ENCODE results near the gene TMEM132A. TPM values are rescaled to one million over a fixed set of nuclear protein-coding genes. Genes with fewer than 3 reads are reported as not detected.
A peak's percentile ranks its signal among the peaks of the same experiment; 100 is the strongest.
"Not testable (repeated sequence)": the region's sequence is repeated elsewhere in the genome, so short reads cannot be mapped to it uniquely, and the experiment has no call there.

TMEM132A gene
- total RNA-seq, 1 experiment from 2014 or later = 37.5 TPM

DNA sequence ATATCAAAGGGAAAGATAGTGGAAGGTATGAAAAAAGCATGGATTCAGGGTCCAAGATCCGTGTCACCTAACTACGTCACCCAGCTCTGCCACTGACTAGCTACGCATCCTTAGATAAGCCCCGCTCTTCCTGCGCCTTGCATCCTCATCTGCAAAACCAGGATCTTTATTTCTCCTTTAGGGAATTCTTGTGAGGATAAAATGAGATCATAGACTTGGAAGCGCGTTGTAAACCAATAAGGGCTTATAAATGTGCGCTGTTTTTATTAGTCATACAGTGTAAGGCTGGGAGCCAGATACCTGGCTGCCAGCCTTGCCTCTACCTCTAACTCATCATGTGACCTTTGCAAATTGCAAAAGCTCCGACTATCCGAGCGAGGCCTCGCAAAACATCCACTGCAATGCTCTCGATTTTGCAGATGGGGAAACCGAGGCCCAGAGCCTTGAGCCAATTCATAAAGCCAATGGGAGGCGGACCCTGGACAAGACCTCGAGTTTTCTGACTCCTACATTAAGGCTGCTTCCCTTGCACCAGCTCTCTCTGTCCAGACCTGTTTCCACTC, 18.6 kb upstream of the TMEM132A start:
- DNase-seq (ENCODE audit: low spot score) = peak; percentile 59

DNA sequence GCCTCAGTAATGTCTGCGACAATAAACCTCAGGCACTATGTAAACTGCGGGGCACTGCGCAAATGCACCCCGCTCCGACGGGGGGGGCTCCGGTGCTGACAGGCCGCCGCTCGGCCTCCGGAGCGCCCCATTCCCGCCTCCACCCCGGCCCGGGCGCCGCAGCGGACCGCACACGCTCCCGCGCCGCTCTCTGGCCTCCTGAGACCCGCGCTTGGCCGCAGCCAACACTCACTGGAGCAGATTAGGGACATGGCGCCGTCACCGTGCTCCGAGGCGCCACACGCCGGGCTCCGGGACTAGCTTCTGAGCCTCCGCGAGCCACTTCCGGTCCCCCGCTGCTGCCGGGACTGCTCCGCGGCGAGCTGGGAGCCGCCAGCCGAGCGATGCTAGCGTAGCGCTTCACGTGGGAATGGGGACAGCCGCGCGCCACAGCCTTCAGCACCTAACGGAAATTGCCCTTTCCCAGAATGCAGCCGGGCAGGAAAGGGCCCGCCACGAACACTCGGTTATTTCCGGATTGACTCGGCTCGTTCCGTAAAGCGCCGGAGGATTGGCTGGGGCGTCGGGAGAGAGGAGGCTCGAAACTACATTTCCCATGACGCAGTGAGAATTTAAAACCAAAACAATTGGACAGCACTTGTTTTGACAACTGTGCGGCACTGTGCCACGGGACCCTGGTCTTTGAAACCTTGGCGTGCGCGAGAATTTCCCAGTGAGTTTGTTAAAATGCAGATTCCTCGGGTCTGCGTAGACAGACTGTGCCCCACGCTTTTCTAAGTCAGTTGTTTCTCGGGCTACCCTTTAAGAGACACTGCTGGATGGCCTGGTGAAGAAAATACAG, 17.9 kb upstream of the TMEM132A start, which contains the start of gene PRPF19:
PRPF19 (minus strand) TSS at position 454 of the 841 bp plus-strand sequence; CDS start at position 251, 203 bp downstream.
- peak; percentile 99 for DNase-seq (ENCODE audit: low spot score)

DNA sequence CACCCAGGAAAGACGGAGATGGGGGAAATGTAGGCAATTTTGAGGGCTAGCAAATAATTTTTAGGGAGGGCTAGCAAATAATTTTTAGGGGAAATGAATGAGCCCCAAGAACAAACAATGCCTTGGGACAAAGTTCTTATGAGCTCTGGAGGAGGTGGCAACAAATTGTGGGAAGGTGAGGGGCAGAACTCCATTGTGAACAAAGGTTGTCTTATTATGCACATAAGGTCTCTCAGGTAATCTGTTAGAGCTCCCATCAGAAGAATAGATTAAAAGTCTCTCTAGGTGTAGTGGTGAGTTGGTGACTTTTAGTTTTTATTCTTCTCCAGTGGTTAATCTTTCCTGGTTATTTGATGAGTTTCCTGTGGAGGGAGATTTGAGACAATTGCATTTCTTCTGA, 15.5 kb upstream of the TMEM132A start:
- no peak for DNase-seq (ENCODE audit: low spot score)

DNA sequence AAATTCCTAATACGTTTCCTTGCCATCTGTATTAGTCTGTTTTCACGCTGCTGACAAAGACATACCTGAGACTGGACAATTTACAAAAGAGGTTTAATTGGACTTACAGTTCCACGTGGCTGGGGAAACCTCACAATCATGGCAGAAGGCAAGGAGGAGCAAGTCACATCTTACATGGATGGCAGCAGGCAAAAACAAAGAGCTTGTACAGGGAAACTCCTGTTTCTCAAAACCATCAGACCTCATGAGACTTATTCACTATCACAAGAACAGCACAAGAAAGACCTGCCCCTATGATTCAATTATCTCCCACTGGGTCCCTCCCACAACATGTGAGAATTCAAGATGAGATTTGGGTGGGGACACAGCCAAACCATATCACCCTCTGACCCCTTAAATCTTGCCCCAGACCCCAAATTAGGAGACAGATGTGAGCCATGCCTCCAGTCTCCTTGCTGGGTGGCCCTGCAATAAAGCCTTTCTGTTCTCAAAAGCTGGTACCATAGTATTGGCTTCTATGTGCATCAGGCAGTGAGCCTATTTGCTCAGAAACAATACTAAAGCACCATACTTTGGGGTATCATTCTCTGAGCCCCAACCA, 14.5 kb upstream of the TMEM132A start:
- DNase-seq (ENCODE audit: low spot score) = not testable (repeated sequence)

DNA sequence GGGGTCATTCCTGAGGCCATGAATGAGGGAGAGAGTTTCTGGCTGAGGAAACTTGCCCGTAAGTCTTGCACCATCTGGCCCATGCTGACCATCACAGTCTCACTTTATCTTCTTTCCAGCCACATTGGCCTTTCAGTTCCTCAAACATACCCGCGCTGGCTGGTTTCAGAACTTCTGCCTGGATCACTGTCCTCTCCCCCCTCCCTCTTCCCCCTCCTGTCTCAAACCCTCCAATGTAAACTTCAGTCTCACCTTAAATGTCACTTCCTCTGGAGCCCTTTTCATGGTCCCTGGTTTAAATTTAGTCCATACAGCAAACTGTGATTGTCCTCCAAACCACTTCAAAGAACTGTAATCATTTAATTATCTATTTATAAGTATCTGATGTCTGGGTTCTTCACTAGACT, 14.0 kb upstream of the TMEM132A start:
- no peak for DNase-seq (ENCODE audit: low spot score)

DNA sequence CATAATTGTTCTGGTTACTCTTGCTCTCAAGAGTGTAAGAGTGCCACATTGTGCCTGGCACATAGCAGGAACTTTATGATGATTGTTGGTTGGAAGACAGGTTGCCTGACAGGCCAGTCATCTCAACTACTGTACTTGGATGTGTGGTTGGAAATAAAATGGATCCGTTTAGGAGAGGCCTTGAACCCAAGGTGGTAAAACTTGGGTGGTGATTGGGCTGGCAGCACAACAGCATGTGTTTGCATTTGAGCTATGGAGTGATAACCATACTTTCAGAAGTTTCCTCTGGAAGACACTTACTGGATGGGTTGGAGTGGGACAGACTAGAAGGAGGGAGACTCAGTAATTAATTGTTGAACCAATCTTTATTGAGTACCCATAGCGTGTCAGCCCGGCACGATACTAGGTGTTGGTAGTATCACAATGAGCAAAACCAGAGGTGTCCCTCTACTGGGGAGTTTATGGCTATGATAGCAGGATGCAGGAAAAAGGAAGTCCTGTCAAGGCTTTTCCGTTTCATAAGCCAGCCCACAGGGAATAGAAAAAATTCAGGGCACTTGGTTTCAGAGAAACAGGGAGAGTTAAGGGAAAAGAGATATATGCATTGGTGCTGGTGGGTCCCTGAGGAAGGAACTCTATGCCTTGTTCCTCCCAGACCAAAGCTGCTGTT, 13.4 kb upstream of the TMEM132A start:
- DNase-seq (ENCODE audit: low spot score) = peak; percentile 14

DNA sequence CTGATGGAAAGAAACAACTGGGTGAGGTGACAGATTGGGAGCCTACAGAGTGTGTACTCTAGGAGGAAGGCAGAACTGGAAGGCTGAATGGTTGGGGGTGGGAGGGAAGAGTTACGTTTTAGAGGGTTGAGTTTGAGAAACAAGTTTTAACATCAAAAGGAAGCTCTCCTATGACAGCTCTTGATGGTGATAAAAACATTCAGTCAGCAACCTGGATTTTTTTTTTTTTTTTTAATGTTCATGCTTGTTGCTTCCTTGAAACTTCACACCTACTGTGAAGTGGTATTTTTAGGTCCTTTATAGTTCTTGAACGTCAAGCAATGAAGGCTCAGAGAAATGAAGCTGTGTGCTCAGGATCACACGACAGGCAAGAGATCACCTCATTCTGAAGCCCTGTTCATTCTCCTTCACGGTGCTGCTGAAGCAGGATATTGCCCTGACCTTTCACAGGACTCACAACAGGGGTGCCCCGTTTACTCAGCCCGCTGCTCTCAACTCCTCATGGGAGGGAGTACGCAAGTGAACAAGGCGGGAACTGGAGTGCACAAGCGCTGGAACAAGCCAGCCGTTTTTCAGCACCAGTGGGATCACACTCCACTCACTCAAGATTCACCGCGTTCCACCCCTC, 11.9 kb upstream of the TMEM132A start:
- no peak for DNase-seq (ENCODE audit: low spot score)

DNA sequence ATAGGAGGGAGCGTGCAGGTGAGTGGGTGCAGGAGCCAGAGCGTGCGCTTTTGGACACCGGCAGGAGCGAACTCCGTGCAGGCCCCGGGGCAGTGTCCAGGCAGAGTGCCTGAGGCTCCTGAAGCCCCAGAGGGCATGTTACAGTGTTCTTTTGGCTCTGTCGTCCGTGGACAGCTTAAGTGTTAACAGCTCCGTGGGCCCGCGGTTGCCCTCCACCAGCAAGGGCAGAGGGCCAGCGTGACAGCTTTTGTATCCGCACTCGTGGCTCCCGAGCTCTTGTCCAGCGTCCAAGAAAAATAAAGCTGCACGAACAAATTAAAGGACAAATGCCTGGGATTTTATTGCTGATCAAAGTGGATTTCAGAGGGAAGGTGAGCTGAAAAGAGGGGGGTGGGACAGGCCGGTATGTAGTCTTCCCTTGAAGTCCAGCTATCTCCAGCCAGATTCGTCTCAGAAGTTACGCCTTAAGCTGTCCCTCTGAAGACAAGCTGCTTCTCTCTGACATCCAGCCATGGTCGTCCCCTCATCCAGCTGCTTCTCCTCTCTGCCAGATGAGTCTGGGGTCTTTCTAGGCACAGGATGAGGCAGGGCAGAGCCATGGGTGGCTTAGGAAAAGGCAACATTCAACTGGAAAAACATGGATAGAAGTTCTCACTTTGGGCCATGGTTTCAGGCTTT, 11.3 kb upstream of the TMEM132A start:
- no peak for DNase-seq (ENCODE audit: low spot score)

DNA sequence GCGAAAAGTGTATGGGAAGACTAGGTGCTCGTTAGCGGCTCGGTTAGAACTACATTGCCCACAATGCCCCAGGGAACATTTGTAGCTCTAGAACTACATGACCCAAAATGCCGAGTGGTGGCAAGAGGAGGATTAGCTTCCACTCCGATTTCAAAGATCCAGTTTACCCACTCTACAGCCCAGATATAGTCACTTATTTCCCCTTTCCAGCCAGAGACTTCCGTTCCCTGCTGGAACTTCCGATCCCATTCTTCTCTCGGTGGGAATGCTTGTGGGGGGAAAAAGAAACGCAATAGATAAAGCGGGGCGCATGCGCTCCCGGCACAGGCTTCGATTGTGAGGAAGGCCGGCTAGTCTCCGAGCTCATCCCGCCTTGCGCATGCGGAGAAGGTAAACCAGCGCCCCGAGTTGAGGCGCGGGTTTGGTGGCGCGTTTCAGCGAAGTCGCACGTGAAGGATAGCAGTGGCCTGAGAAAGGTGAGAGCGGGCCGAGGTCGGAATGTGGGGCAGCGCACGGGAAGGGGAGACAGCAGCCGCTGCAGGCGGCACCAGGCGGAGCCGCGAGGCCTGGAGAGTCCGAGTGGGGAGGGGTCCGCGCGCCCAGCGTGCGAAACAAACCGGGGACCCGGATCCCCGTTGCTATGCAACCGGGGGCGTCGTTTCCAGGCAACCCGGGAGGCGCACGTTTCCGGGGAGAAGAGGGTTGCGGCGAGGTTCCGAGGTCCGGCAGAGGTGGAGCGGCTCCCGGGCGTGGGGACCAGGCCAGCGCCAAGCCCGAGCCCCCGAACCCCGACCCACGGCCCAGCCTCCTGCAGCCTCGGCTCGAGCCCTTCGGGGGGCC, 10.2 kb upstream of the TMEM132A start, which contains the start of gene TMEM109:
TMEM109 (plus strand) TSS at position 366 of the 840 bp plus-strand sequence. CDS start 5,536 bp downstream, outside the sequence.
- peak; percentile 95 for DNase-seq (ENCODE audit: low spot score)

DNA sequence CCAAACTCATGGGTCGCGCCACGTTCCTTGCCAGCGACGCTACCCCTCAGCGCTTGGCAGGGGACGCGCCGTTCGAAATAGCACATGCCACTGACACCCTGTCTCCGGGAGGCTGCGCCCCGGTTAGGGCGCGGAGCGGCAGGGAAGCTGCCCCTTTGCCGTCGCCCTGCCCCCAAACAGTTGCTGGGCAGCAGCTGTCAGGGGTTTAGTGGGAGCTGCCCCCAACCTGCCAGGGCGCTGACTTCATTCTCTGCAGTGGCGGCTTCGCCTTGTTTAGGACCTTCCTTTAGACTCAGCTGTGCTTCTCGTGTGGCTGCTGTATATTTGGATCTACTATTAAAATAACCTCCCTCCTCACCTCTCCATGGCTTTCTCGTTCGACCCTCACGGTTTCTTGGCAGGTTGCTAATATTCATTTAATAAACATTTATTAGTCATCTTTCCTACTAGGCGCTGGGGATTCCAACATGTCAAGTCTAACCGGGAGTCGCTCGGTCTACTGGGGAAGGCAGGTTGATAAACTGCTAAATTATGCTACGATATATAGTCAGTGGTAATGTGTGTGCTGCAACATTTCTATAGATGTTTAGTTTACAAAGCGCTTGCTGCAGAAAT, 9.5 kb upstream of the TMEM132A start:
- peak; percentile 42 for DNase-seq (ENCODE audit: low spot score)

DNA sequence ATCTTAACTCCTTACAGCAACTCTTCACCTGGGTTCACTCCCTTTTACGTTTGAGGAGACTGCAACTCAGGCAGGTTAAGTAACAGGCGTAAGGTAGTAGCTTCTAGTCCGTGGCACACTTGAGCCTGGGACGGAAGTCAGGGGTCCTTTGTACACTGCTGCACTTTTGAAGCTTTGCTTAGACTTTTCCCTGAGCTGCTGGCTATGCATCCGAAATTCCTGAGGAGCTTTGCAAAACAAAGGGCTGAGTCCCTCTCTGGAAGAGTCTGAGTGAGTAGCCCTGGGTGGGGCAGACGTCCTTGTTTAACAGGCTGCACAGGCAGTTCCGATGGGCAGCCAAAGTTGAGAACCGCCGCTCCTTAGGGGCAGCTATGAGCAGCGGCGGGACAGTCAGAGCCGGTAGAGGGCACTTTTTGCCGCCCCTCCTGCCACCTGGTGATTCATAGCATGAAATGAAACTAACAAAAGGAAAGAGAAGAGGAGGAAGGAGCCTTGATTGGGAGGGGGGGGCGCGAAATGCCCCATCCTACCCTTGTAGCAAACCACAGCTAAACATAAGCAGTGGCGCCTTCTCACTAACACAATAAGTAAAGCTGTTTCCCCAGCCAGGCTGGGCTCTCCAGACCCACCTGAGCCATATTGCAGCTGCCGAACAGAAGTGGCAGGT, 8.9 kb upstream of the TMEM132A start:
- peak; percentile 91 for DNase-seq (ENCODE audit: low spot score)

DNA sequence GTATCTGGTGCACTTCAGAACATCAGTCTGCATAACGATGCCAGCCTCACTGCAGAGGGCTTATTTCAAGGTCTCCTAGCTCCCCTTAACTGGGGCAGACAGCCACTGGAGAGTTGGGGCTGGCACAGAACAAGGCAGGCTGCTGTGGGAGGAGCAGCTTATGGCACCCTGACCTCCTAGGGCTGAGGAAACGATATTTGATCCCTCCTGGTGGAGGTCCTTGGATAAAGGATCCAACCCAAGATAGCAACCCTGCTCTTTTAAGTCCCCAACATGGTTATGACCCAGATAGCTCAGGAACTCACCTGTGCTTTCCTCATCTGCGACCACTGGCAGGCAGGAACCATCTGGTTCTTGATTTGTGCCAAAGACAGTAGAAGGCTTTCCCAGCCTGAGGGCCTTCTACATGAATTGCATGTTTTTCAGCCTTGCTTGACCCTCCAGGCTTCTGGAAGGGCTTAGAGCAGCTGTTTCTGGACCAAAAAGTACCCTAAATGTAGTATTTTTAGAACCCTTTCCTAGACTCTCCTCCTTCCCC, 7.5 kb upstream of the TMEM132A start:
- no peak for DNase-seq (ENCODE audit: low spot score)

DNA sequence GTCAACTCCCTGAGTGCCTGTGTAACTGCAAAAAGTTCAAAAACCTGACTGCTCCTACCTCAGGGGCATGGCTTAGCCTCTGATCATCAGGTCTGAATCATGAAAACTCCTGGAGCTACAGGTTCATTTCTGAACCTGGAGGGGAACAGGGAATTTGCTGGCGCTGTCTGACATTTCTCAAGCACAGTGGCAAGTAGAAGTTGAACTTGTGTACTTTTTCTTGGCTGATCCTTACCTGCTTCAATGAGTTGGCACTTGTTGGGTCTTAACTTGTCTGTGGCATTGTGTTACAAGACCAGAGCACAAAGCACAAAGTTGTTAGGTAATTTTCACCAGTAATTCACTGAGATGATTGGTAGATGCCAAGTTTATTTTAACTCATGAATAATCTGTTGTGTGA, 7.0 kb upstream of the TMEM132A start:
- DNase-seq (ENCODE audit: low spot score) = no peak

DNA sequence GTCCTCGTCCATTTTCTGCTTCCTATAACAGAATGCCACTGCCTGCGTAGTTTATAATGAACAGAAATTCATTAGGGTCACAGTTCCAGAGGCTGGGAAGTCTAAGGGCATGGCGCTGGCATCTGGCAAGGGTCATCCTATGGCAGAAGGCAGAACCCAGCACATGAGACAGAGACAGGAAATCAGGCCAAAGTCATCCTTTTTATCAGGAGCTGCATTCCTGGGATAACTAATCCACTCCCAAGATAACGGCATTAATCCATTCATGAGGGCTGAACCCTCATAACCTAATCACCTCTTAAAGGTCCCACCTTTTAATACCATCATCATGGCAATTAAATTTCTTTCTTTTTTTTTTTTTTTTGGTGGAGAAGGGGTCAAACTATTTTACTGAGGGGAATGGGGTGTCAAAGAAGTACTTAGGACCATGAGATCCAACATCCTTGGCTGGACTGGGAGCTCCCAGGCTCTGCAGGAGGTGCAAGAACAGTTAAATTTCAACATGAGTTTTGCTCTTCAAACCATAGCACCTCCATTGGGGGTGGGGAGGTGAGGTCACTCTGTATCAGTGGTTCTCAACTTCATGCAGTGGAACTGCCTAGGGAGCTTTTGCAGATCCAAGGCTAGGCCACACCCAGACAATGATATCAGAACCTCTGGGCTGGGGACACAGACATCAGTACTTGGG, 5.9 kb upstream of the TMEM132A start:
- no peak for DNase-seq (ENCODE audit: low spot score)

DNA sequence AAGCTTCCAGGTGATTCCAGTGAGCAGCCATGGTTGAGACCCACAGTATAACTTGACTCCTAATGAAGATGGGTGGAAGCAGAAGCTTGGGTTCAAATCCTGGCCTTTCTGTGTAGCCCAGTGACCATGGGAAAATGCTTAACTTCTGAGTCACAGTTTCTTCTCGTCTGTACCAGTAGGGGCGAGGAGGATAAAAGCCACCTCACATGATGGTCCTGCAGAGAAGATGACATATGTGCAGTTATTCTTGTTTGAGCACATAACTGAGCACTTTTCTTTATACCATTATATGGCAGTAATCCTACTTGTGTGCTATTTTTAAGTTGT, 5.4 kb upstream of the TMEM132A start:
- DNase-seq (ENCODE audit: low spot score) = no peak

DNA sequence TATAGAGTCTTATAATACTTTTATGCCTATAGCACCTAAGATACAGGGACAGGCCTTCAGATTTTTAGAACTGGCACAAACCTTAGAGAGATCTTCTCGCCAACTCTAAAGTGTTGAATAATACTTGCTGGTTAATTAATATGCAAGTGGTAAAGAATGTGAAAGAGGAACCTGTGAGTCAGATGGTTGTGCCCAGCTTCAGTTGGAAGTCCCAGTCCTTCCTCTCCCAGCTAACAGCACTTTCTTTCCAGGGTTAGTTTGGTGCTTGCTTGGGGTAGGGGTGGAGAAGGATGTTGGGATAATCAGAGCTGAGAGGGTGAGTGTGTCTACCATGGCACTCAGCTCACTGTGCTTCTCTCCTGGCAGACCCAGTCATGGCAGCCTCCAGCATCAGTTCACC, 4.9 kb upstream of the TMEM132A start:
- no peak for DNase-seq (ENCODE audit: low spot score)

DNA sequence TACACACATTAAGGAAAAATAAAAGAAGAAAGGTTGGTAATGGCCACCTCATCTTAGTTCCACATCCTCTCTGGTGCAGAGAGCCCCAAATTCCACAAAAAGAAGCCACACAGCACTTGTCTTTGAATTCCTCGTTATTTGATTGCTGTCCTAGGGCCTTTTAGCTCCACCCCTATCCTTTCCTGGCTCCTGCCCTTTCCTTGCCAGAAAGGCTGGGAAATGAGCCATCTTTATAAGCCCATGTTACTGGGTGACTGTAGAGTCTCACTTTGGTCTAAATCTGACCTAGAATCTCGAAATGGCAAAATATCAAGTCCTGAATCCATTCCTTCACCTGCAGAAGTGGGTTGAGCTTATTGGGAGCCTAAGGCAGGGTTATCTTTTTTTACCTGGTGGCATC, 4.3 kb upstream of the TMEM132A start:
- DNase-seq (ENCODE audit: low spot score) = no peak

DNA sequence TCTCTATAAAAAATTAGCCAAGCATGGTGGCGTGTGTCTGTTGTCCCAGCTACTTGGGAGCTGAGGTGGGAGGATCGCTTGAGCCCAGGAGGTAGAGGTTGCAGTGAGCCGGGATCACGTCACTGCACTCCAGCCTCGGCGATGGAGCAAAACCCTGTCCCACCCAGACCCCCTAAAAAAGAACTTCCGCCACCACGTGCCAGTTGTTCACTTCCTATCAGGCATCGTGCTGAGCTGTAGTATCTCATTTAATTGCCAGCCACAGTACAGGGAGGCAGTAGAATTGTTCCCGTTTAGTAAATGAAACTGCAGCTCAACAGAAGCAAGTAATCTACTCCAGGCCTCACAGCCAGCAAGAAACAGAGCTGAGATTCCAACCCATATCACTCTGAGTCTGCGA, 3.0 kb upstream of the TMEM132A start:
- DNase-seq (ENCODE audit: low spot score) = no peak
